Bladder microvascular endothelial cell (primary cell): ENCODE measurements around the gene TEDC2. TPM values are rescaled to one million over a fixed set of nuclear protein-coding genes. Genes with fewer than 3 reads are reported as not detected.

Source experiments
- total RNA-seq: library from RNA; depleted of rRNA; stranded (reverse); fragments of >200 nt; gene quantifications from 2 replicates; pipeline ENCODE4 v1.2.3, GENCODE V29; 2014

The TEDC2 gene
- total RNA-seq: 5.9 and 7.1 TPM in 2 replicates

GRCh38 chr16:2459647-2460390 lies at the start of gene TEDC2:
TEDC2 (plus strand) TSS chr16:2460109; CDS start chr16:2460145, 36 bp downstream.

GRCh38 chr16:2429034-2429770 lies 30.7 kb upstream of the TEDC2 start, which contains the start of gene CCNF:
CCNF (plus strand) TSS chr16:2429447; CDS start chr16:2429482, 35 bp downstream.

GRCh38 chr16:2471016-2471652 lies 11.2 kb downstream of the TEDC2 start, which contains the start of gene NTN3:
NTN3 (plus strand) TSS chr16:2471297; CDS start chr16:2471702, 405 bp downstream.

GRCh38 chr16:2474877-2475412 lies 15.0 kb downstream of the TEDC2 start, which contains the start of gene TBC1D24:
TBC1D24 (plus strand) TSS chr16:2475127; CDS start chr16:2496149, 21,022 bp downstream.

GRCh38 chr16:2513405-2514332 lies 53.8 kb downstream of the TEDC2 start, which contains the start of gene ATP6V0C:
ATP6V0C (plus strand) TSS chr16:2513952; CDS start chr16:2514104, 152 bp downstream.

Other genes with a start within 250 kb of the TEDC2 start
- gene BRICD5, start 249.2 kb upstream of the TEDC2 start, total RNA-seq: 2.1 and 5.0 TPM in 2 replicates
- gene PGP, start 245.3 kb upstream of the TEDC2 start, total RNA-seq: 10.7 and 14.7 TPM in 2 replicates
- 28.0 and 35.9 TPM in 2 replicates for gene E4F1, start 236.5 kb upstream of the TEDC2 start, total RNA-seq
- gene DNASE1L2, start 223.7 kb upstream of the TEDC2 start, total RNA-seq: 0.32 and 0.63 TPM in 2 replicates
- 19.2 and 23.5 TPM in 2 replicates for gene ECI1, start 208.5 kb upstream of the TEDC2 start, total RNA-seq
- gene RNPS1, start 192.0 kb upstream of the TEDC2 start, total RNA-seq: 42.6 and 62.1 TPM in 2 replicates
- gene ABCA3, start 119.4 kb upstream of the TEDC2 start, total RNA-seq: 19.4 and 67.6 TPM in 2 replicates
- 22.8 and 41.6 TPM in 2 replicates for gene CCNF, start 30.7 kb upstream of the TEDC2 start, total RNA-seq
- 0.13 TPM in 1 of 2 replicates, not detected in the other for gene NTN3, start 11.2 kb downstream of the TEDC2 start, total RNA-seq
- gene TBC1D24, start 15.0 kb downstream of the TEDC2 start, total RNA-seq: 6.5 and 19.8 TPM in 2 replicates
- gene ATP6V0C, start 53.8 kb downstream of the TEDC2 start, total RNA-seq: 5.7 and 17.4 TPM in 2 replicates
- gene AMDHD2, start 60.3 kb downstream of the TEDC2 start, total RNA-seq: 32.9 and 54.7 TPM in 2 replicates
- not detected in 2 replicates for gene CEMP1, start 71.3 kb downstream of the TEDC2 start, total RNA-seq
- gene PDPK1, start 77.9 kb downstream of the TEDC2 start, total RNA-seq: 16.5 and 22.6 TPM in 2 replicates
- 21.2 and 24.5 TPM in 2 replicates for gene KCTD5, start 222.4 kb downstream of the TEDC2 start, total RNA-seq